GM12878 (cell line): ENCODE measurements around the gene SMOC2.

Experiments used
- BRCA1 ChIP-seq: IDR thresholded peaks from 2 replicates; pipeline ENCODE4 v1.6.1; 2011; ENCODE audit warnings: low read depth, low read length, improper control_type of control experiment
- EZH2 ChIP-seq: IDR thresholded peaks from 2 replicates; pipeline ENCODE4 v1.6.1; 2012; ENCODE audit warnings: low read depth, mild to moderate bottlenecking, control low read depth, inconsistent platforms, low read length, borderline replicate concordance; ENCODE audit not compliant: control insufficient read depth
- FOS ChIP-seq: IDR thresholded peaks from 3 replicates; pipeline ENCODE4 v1.6.1; 2011; ENCODE audit warnings: borderline replicate concordance; ENCODE audit not compliant: insufficient read length; ENCODE audit errors: extremely low read depth
- HDAC6 ChIP-seq: fragments of 200-600 bp; sonication (generic); IDR thresholded peaks from one replicate; pipeline ENCODE4 v1.8.0; 2017; ENCODE audit warnings: antibody characterized with exemption; ENCODE audit not compliant: unreplicated experiment
- POLR2A ChIP-seq: IDR thresholded peaks from 2 replicates; pipeline ENCODE4 v1.6.1; 2011; ENCODE audit warnings: low read depth, mild to moderate bottlenecking, low read length
- POLR2AphosphoS5 ChIP-seq: IDR thresholded peaks from 2 replicates; pipeline ENCODE4 v1.6.1; 2011; ENCODE audit warnings: mild to moderate bottlenecking, low read length, inconsistent platforms
- SIX5 ChIP-seq: IDR thresholded peaks from 2 replicates; pipeline ENCODE4 v1.6.1; 2011; ENCODE audit warnings: mild to moderate bottlenecking, low read depth, low read length, moderate library complexity; ENCODE audit not compliant: severe bottlenecking
- SUZ12 ChIP-seq: fragments of 200-600 bp; sonication (generic); IDR thresholded peaks from one replicate; pipeline ENCODE4 v1.6.1; 2018; ENCODE audit warnings: antibody characterized with exemption, mild to moderate bottlenecking; ENCODE audit not compliant: unreplicated experiment
- TBL1XR1 ChIP-seq: IDR thresholded peaks from 2 replicates; pipeline ENCODE4 v1.6.1; 2012; ENCODE audit warnings: low read depth, low read length, improper control_type of control experiment
- TCF7 ChIP-seq: IDR thresholded peaks from 2 replicates; pipeline ENCODE4 v1.6.1; 2014; ENCODE audit warnings: antibody characterized with exemption, borderline replicate concordance
- WRNIP1 ChIP-seq: IDR thresholded peaks from 2 replicates; pipeline ENCODE4 v1.6.1; 2011; ENCODE audit warnings: low read depth, low read length, improper control_type of control experiment, borderline replicate concordance
- TF ChIP-seq, protein P1 (sequence below), 3 experiments: IDR thresholded peaks in 2 of 3; conservative IDR thresholded peaks in 1 of 3; 2 replicates each; pipeline ENCODE4 v1.5.1; 2011; ENCODE audit warnings: low read depth in 3 of 3, low read length in 3 of 3, mild to moderate bottlenecking in 3 of 3, control low read depth in 2 of 3, moderate library complexity in 2 of 3, inconsistent platforms in 1 of 3, mixed read lengths in 1 of 3; ENCODE audit not compliant: control insufficient read depth in 2 of 3, insufficient read depth in 1 of 3; ENCODE audit errors: extremely low read depth in 1 of 3

DNA sequence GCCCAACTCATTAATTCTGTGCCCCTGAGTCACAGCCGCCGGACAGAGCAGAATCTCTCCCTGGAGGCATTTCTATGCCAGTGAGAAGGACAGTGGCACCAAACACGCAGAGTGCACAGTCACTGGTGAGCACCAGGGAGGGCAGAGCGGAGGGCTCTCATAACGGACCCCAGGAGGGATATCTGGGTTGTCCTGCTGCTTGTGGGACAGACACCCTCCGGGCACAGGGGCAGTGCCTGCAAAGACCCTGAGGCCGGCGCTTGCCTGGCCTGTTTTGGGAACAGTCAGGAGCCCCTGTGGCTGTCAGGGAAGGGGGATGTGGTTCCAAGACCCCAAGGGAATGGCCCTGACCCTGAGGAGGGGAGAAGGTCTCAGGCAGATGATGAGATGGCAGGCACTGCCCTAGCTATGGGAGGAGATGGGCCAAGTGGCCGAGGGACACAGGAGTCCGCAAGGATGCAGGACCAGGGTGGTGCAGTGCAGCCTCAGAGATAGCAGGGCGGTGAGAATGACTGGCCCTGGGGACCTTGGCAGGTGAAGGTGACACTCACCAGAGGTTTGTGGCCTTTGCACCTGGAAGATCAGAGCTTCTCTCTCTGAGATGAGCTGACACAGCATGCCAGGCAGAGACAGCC is 270.8 kb downstream of the SMOC2 start:
- no peak for TF ChIP-seq WRNIP1
- no peak for TF ChIP-seq TBL1XR1
- no peak for TF ChIP-seq BRCA1
- no peak for TF ChIP-seq SIX5
- no peak for TF ChIP-seq FOS
- no peak for TF ChIP-seq SUZ12
- TF ChIP-seq HDAC6 = no peak
- TF ChIP-seq POLR2A = no peak
- no peak for TF ChIP-seq TCF7
- no peak for TF ChIP-seq EZH2
- TF ChIP-seq, protein P1, sequence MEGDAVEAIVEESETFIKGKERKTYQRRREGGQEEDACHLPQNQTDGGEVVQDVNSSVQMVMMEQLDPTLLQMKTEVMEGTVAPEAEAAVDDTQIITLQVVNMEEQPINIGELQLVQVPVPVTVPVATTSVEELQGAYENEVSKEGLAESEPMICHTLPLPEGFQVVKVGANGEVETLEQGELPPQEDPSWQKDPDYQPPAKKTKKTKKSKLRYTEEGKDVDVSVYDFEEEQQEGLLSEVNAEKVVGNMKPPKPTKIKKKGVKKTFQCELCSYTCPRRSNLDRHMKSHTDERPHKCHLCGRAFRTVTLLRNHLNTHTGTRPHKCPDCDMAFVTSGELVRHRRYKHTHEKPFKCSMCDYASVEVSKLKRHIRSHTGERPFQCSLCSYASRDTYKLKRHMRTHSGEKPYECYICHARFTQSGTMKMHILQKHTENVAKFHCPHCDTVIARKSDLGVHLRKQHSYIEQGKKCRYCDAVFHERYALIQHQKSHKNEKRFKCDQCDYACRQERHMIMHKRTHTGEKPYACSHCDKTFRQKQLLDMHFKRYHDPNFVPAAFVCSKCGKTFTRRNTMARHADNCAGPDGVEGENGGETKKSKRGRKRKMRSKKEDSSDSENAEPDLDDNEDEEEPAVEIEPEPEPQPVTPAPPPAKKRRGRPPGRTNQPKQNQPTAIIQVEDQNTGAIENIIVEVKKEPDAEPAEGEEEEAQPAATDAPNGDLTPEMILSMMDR (IDR thresholded peaks at IDR 0.05 in 2 of 3, conservative IDR thresholded peaks at IDR 0.05 in 1 of 3; ENCODE audit: control insufficient read depth in 2 of 3, extremely low read depth in 1 of 3, insufficient read depth in 1 of 3, low read depth in 3 of 3, low read length in 3 of 3) = no peak
- no peak for TF ChIP-seq POLR2AphosphoS5
